Forelimb muscle (tissue), 1 donor: ENCODE results near the gene EVL. TPM values are rescaled to one million over a fixed set of nuclear protein-coding genes. Genes with fewer than 3 reads are reported as not detected.
"Not testable (repeated sequence)": the region's sequence is repeated elsewhere in the genome, so short reads cannot be mapped to it uniquely, and the experiment has no call there.

Experiments
- DNase-seq: peaks from one replicate; pipeline ENCODE4 v3.0.0-alpha.2; 2013; ENCODE audit warnings: low read depth
- polyA plus RNA-seq: library from polyadenylated mRNA; unstranded; fragments of 120-200 nt; gene quantifications from one replicate; pipeline ENCODE4 v1.2.1, GENCODE V29; 2013; ENCODE audit not compliant: insufficient read length

The EVL gene
- polyA plus RNA-seq, 1 donor, result 59.9 TPM

DNA sequence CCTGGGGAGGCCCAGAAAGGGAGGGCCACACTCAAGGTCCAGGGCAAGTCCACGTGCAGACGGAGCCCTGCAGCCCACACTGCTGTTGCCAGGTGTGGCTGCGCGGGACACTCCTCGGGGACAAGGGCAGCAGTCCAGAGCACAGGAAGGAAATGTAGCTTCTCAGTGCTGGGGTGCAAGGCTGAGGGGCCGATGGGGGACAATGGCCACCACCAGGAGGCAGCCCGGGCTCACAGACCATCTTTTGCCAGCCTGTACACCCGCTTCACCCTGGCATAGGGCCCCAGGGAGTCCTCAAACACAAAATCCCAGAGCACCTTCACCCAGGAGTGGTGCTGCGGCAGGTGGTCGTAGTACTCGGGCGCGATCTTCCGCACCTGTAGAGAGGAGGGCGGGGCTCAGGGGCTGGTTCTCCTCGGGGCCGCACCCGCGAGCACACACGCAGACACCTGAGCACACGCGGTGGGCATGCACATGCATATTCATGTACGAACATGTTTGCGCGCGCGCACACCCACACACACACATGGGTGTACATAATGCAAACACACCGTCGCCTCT is 81.4 kb downstream of the EVL start:
- no peak for DNase-seq

DNA sequence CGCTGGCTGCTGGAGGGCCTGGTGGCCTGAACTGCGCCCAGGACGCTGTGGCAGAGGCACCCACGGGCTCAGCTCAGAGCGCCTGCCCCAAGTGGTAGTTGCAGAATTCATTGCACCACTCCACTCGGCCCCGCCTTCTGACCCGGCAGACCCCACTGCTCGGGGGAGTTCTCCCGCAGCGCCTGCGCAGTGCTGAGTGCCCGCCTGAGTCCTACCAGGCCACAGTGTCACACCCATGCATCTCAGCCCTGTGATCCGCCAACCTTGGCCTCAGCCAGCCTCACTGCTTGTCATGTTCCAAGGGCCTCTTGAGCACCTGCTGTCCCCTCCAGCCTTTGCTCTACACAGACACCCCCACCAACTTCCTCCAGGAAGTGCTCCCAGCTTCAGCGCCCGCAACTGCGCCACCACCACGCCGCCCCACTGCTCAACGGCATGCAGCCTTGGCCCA is 82.0 kb downstream of the EVL start:
- no peak for DNase-seq

DNA sequence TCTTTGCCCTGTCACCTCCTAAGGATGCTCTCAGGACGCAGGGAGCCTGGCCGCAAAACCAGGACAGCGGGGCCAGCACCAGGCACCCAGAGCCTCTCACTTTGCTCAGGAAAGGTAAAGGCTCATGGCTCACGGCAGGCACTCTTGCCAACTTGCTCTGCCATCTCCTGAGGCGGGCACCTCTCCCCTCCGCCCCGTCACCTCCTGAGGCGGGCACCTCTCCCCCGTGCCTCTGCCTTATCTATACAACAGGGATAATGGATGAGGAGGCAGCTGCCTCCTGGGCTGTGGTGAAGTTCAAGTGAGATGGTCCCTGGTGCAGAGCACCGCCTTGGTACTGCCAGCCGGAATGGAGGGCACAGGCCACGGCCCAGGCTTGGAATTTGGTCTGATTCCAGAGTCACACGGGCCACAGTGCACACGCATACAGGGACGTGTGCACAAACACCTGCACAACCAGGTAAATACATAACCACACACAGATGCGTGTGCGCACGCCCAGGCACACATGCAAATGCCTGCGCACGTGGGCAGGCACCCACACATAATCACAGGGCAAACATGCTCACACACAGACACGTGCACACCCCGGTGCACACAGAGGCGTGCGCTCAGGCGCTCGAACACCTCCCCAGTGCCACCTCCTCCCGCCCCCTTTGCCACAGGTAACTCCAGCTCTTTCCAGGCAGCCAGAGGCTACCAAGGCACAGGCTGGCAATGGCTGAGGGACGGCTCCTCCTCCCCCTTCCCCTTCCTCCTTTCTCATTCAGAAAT is 82.7 kb downstream of the EVL start:
- DNase-seq, result no peak

DNA sequence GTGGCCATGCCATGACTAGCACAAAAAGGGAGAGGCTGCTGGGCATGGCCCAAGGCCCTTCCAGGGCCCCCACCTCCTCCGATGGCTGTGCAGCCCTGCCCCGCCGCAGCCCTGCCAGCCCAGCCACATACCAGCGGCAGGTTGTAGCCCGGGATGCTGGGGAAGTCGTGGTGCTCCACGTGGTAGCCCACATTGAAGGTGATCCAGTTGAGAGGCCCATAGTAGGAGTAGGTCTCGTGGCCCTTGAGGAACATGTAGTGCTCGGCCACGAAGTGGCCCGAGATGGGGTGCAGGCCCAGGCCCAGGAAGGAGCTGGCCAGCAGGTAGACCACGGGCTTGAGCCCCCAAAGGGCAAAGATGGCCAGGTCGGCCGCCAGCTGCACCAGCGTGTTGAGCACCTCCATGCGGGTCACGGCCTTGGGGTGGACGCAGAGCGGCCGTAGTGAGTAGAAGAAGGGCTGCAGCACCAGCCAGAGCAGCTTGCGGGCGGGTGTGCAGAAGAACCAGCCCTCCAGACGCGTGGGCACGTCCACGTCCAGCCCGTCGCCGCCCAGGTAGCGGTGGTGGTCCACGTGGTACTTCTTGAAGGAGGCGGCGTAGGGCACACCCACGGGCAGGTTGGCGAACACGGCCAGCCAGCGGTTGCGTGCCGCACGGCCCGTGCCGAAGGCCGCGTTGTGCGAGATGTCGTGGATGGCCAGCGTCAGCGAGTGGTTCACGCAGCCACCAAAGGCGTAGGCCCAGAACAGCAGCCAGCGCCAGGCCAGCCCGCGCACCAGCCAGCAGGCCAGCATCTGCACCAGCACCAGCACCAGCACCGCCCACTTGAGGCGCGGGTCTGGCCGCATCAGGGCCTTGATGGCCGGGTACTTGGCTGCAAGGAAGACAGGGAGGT is 83.9 kb downstream of the EVL start:
- no peak for DNase-seq

- no peak for DNase-seq
Measured at GRCh38 chr14:100149851-100150611, 84.8 kb downstream of the EVL start.

DNA sequence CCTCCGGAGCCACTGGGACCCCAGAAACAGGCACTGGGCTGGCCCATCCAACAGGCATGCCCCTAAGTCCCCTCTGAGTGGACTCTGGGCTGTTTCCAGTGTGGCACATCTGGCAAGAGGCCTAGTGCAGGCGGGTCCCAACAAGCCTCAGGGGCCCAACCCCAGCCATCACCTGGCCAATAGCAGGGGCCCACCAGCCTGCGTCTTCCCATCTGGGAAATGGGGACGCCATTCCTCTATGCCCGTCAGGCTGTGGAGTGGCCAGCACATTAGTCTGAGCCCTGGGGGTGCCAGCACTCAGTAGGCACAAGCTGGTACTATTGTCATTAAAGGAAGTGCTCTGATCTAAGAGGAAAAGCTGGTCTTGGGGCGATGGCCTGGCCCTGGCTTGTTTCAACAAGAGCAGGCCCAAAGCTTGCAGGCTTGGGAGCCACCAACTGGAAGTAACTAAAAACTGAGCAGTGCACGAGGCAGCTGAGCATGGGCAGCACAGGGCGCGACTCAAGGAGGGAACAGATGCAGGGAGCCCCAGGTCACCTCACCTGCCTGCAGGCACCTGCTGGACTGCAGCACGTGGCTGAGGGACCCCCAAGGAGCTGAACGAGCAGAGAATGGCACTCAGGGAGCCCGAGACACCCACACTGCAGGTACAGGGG is 85.8 kb downstream of the EVL start:
- DNase-seq, result no peak

DNA sequence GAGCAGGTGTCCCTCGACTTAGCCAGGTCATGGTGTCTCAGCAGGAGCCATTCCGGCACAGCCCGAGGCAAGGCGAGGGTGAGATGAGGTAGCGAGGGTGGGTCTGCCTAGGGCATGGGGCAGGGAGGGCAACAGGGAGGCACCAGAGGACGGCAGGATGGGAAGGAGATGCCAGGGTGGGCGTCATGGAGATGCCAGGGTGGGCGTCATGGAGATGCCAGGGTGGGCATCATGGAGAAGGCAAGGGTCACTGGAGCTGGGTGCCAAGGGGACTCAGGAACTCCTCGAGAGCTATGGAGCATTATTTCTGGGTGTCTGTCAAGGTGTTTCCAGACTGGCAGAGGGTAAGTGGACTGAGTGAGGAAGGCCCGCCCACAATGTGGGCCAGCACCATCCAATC is 86.9 kb downstream of the EVL start:
- no peak for DNase-seq

DNA sequence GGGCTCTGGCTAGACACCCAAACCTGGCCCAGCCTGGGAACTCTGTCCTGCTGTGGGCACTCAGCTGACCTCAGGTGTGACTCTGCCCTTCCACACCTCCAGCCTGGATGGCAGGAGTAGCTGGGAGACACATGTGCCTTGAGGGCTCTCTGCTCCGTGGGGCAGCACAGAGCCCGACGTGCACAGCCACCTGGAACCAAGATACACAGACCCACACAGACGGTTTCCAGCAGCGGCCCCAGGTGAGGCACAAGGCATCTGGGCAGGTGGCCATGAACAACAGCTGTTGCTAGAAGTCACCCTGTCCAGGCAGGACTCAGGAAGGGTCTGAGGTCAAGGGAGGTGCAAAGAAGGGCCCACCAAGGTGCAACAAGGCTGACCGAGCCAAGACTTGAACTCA is 88.3 kb downstream of the EVL start:
- no peak for DNase-seq

DNA sequence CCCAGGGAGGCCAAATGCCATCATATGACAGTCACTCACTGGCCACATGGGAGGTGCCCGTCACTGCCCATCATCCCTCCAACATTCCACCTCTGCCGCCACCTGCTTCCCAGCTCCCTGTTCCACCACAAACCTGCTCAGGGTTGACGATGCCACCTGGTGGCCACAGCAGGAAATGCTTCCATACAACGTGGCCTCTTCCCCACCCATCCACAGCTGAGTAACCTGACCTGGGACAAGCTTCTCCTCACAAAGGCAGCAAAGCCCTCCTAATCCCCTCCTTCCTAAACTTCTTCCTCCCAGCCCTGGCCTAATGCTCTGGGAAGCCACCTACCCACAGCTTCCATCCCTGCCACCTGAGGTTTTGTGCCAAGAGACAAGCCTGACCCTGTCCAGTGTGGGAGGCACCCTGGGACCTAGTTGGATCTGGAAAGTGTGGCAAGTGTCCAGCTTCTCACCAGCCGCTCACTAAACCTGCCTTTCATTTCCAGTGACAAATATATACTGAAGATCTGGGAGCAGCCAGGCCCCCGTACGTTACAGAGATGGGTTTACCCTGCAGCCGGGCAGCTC is 89.9 kb downstream of the EVL start:
- DNase-seq, result no peak

DNA sequence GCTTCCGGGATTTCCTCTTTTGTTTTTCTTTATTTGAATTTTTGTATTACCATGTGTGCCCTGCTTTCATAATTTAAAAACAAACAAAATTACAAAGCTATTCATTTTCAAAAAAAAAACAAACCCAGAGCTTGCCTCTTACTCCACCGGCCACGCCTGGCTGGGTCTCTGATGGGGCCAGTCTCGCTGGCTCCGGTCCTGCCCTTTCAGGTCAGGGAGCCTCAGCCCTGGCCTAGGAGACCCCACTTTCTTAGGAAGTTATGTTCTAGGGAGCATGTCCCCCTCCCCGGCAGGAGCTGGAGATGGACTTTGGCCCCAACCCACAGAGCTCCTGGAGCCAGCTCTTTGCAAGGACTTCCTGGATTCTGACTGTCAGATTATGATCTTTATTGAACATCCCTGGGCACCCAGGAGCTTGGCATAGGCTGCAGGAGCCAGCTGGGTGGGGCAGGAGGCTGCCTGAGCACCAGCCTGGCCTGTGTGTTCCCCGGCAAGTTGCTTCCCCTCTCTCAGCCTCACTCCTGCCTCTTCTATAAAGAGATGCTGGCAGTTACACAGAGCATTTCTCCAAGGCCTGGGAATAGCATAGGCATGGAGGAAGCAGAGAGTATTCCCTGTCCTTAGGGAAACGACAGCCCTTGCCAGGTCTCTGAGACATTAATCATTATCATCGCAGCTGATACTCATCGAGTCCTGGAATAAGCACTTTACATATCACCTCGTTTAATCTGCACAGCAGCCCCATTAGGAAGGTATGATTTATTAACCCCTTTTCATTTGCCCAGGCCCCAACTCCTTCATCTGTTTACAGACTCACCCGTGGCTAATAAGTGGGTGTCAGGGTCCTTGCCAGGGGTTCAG is 90.8 kb downstream of the EVL start:
- no peak for DNase-seq

DNA sequence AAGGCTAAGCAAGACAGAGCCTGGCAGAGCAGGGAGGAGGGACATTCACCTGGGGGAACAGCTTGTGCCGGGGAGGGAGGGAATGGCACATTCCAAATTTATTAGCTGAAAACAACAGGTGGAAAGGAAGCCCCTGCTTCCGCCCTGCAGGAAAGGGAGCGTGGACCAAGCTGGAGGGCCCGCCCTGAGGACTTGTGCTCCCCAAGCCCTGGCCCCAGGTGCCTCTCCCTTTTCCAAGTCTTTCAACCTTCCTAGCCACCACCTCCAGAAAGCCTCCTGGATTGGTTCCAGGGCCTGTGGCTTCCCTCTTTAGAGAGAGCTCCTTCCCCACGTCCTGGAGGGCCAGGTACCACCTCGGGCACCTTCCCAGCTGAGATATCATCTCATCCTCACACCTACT is 91.6 kb downstream of the EVL start:
- DNase-seq, result no peak

- not testable (repeated sequence) for DNase-seq
Measured at GRCh38 chr14:100157548-100158232, 92.5 kb downstream of the EVL start.

DNA sequence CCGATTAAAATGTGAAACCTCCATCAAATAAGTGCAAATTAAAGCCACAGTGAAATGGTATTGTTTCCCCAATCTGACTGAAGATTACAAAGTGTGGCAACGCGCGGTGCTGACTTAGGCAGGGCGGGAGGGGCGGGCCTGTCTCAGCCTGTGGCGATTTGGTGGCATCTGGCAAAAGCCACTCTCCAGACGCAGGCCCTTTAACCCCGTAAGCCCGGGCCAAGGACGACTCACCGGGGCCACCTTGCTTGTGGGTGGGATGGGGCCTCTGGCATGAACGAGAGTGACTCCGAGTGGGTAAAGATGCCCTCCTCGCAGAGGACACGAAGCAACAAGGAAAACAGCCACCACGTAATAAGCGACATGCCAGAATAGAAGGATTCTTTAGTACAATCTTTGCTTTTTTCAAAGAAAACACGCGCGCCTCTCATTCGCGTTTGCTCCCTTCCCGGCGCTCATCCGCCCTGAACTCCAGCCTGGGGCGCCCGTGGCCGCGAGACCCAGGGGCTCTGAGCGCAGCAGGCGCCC is 93.4 kb downstream of the EVL start:
- DNase-seq, result no peak

- no peak for DNase-seq
Measured at GRCh38 chr14:100159094-100159864, 94.1 kb downstream of the EVL start, which contains the start of gene DEGS2. Gene DEGS2, minus strand, starts transcription at chr14:100159645. Its CDS starts 58 bp downstream, at chr14:100159587.

- DNase-seq, result no peak
Measured at GRCh38 chr14:100159865-100160533, 94.8 kb downstream of the EVL start.

- no peak for DNase-seq
Measured at GRCh38 chr14:100160534-100160916, 95.3 kb downstream of the EVL start.

GRCh38 chr14:100165376-100165775 is 100.2 kb downstream of the EVL start:
- DNase-seq, result no peak
